HG03139 (cell line): ENCODE results near the gene COG4.
"Not testable (repeated sequence)": the region's sequence is repeated elsewhere in the genome, so short reads cannot be mapped to it uniquely, and the experiment has no call there.

Experiments
- ATAC-seq: cut with Tn5 transposase; IDR thresholded peaks from one replicate; pipeline ENCODE4 v1.9.1; 2021; ENCODE audit not compliant: unreplicated experiment

COG4 gene

GRCh38 chr16:70527315-70527996 lies 4.1 kb upstream of the COG4 start:
- no peak for ATAC-seq

- no peak for ATAC-seq
Observed at GRCh38 chr16:70526403-70526802, 3.0 kb upstream of the COG4 start.

DNA sequence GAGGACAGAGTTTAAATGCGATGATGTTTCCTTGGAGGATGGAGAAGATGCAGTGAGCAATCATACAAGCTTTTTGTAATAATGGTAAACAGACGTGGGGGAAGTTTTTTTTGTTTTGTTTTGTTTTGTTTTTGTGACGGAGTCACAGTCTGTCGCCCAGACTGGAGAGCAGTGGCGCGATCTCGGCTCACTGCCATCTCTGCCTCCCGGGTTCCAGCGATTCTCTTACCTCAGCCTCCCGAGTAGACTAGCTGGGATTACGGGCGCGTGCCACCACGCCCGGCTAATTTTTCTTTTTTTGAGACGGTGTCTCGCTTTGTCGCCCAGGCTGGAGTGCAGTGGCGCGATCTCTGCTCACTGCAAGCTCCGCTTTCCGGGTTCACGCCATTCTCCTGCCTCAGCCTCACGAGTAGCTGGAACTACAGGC lies 1.1 kb upstream of the COG4 start:
- ATAC-seq = not testable (repeated sequence)

- no peak for ATAC-seq
Observed at GRCh38 chr16:70523743-70524398, 517 bp upstream of the COG4 start, which contains the start of gene SF3B3. Gene SF3B3 (plus strand): TSS chr16:70523816. CDS start chr16:70526657, 2,841 bp downstream.

GRCh38 chr16:70522216-70523075 lies 908 bp downstream of the COG4 start:
- ATAC-seq = no peak

DNA sequence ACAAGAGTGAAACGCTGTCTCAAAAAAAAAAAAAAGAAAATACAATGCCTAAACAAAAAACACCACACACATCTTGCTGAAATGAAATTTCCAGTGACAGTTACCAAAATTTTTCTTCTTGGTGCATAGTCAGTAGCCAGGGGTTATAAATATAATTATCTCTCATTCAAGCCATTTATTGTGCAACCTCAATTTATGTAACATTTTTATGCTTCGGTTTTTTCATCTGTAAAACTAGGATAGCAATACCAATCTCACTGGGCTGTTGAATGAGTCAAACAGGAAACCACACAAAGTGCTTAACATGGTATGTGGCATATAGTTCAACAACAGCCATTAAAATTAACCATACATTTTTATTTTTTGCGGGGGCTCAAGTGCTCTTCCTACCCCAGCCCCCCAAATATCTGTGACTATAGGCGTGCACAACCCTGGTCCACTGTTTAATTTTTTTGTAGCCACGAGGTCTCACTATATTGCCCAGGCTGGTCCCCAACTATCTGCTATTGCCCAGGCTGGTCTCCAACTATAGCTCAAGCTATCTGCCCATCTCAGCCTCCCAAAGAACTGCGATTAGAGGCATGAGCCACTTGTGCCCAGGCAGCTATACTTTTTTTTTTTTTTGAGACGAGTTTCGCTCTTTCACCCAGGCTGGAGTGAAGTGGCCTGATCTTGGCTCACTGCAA lies 2.6 kb downstream of the COG4 start:
- no peak for ATAC-seq

- no peak for ATAC-seq
Observed at GRCh38 chr16:70512456-70512855, 10.9 kb downstream of the COG4 start.

- ATAC-seq = no peak
Observed at GRCh38 chr16:70511833-70512232, 11.5 kb downstream of the COG4 start.

GRCh38 chr16:70510216-70510615 lies 13.1 kb downstream of the COG4 start:
- no peak for ATAC-seq

DNA sequence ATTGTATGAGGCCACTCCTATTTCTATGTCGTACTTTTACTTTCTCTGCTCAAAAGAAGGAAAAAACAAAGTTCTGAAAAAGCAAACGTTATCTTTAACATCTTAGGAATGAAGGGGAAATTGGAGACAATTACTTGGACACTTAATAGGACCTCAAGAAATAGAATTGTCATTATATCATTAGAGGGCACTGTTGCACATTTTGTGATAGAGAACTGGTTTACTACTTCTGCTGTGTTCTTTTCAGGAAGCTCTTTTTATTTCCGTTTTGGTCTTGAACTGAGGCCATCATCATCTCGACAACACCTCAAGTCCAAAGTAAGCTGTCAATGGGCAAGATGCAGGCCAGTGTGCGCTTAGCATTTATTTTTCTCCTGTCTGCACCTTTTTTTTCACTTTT lies 14.6 kb downstream of the COG4 start:
- no peak for ATAC-seq

DNA sequence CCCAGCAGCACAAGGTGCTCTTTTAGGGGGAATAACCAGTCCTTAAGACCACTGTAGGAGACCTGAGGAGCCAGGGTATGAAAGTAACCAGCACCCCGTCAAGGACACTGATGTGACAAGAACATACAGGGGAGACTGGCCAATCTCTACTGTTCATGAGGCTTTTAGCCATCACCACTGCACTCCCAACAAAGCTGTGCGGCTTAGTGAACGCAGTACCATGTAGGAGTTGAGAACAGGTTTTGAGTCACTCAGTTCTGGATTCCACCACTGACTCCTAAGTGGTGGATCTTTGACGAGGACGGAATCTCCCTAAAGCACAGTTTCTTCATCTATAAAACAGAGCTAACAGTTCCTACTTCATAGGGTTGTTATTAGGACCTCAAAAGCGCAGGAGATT lies 26.8 kb downstream of the COG4 start:
- no peak for ATAC-seq

- ATAC-seq = no peak
Observed at GRCh38 chr16:70495425-70496182, 27.8 kb downstream of the COG4 start.

DNA sequence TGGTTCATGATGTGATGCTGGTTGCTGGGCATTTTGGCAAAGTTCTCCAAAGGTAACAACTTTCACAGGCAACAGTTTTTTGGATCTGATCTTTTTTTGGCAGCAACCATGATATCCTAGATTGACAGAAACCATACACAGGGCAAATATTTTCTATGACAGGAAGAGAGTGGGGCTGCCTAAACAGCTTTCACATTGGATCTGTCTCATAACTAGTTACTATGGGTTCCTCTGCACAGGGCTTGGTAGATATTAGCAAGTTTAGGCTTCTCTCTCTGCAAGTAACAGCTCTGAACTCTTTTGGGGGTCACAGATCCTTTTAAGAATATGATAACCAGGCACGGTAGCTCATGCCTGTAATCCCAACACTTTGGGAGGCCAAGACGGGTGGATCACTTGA lies 28.6 kb downstream of the COG4 start:
- ATAC-seq = no peak

DNA sequence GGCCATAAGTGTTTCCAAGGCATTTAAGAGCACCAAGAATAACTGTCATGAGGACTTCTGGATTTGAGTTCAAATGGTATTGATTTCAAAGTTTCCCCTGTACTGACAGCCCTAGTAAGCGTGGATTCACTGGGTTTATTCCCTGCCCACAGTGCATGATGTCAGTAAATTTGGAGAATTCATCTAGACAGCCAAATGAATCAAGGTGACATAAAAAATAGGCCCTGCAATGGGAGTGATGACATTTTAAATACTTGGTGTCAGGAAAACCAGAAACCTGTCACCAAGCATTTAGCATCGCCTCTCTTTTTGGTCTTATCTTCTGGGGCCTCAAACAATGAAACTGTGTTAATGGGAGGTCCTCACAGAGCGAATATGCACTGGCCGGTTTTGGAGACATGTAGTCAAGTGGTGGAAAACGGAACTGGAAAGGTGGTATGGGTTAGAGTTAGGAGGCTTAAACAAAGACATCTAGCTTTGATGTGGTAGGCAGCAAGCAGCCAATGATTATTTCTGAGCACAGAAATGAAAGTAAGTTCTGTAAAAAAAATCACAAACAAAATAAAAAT lies 29.1 kb downstream of the COG4 start:
- no peak for ATAC-seq

DNA sequence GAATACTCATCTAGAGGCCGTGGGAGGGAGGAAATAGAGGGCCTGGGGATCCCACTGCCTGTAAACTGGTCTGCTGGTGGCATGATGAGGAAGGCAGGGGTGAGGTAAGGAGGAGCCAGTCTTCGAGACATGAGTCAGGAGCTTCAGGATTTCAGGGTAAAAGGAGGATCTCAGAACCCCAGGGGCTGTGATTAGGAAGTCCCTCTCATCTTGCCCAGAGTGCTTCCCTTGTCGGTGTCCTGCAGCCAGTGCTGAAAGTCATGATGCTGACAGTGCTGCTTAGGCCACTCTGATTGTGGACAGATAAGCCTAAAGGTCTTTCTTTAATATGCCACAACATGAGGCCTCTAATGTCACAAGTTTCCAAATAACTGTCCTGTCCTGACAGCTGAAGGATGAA lies 29.6 kb downstream of the COG4 start:
- ATAC-seq = no peak

DNA sequence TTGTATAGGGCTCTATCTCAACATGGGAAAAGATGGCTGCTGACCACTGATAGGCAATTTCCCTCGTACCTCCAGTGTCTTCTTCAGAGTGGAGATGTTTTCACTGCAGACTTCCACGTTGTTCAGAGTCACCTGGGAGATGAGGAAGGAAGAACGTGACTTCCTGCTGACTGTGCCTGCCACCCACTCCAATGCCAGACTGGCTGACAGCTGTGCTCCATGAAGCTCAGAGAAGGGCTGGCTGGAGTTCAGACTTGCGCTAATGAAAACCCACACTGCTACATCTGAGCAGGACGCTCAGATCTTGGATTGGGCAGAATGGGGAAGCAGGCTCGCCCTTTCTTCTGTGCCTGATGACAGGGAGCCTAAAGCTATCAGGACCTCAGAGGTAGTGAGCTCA lies 33.1 kb downstream of the COG4 start:
- ATAC-seq = no peak

DNA sequence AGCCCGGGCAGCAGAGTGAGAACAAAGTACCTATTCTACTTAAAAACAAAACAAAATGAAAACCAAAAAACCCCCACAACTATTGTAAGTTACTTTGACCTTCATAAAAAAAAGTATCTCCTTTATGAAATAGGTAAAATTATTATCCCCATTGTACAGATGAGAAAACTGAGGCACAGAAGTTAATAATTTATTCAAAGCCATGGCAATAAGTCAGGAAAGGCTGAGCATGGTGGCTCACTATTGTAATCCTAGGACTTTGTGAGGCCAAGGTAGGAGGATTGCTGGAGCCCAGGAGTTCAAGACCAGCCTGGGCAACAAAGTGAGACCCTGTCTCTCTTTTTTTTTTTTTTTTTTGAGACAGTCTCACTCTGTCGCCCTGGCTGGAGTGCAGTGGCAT lies 38.5 kb downstream of the COG4 start:
- ATAC-seq = no peak

- no peak for ATAC-seq
Observed at GRCh38 chr16:70483426-70483825, 39.9 kb downstream of the COG4 start.

DNA sequence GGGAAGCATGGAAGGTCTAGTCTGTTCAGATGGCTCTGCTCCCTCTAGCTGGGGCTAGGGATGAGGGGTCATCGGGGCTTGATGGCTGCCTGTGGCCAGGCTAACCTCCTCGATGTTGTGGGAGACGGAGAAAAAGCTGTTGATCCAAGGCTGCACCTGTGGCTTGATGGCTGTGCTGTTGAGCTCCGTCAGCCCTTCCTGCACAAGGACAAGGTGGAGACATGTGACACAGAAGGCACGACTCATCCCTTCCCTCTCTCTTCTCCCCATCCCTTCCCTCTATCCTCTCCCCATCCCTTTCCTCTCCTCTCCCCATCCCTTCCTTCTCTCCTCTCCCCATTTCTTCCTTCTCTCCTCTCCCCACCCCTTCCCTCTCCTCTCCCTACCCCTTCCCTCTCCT lies 40.7 kb downstream of the COG4 start:
- no peak for ATAC-seq

- no peak for ATAC-seq
Observed at GRCh38 chr16:70481929-70482536, 41.3 kb downstream of the COG4 start.
